Mesenteric fat pad (tissue), 1 donor: ENCODE data around the gene EIF2AK2. TPM values are rescaled to one million over a fixed set of nuclear protein-coding genes. Genes with fewer than 3 reads are reported as not detected.

Experiments used
- total RNA-seq: library from RNA; stranded (reverse); fragmentation: NEBNext Ultra II Directional; extraction: Animal tissue kit (Norgen Biotek cat#: 25700); gene quantifications from one replicate; pipeline ENCODE4 v1.2.1, GENCODE V29; 2021
- donor health status: DM: yes; HTN: yes; CAD: no.

Gene EIF2AK2
- total RNA-seq, 1 donor from 2014 or later, result 56.2 TPM

Other genes starting within 250 kb of the EIF2AK2 start
- 26.2 TPM for gene STRN, start 190.4 kb downstream of the EIF2AK2 start, total RNA-seq
- 22.4 TPM for gene HEATR5B, start 72.6 kb downstream of the EIF2AK2 start, total RNA-seq
- gene GPATCH11, start 72.5 kb downstream of the EIF2AK2 start, total RNA-seq, result 16.2 TPM
- not detected for gene SULT6B1, start 31.7 kb upstream of the EIF2AK2 start, total RNA-seq
- 40.2 TPM for gene CEBPZOS, start 39.5 kb upstream of the EIF2AK2 start, total RNA-seq
- gene CEBPZ, start 74.6 kb upstream of the EIF2AK2 start, total RNA-seq, result 45.6 TPM
- 14.6 TPM for gene NDUFAF7, start 74.7 kb upstream of the EIF2AK2 start, total RNA-seq
- 35.1 TPM for gene PRKD3, start 167.9 kb upstream of the EIF2AK2 start, total RNA-seq
- gene QPCT, start 187.7 kb upstream of the EIF2AK2 start, total RNA-seq, result 5.6 TPM